UCSD-AML1 (cell line): ENCODE data around the gene LEO1.

Experiments
- DNase-seq: peaks from one replicate; lab custom pipeline; 2025; ENCODE audit not compliant: unreplicated experiment; lab: John Stamatoyannopoulos, UW

The LEO1 gene

DNA sequence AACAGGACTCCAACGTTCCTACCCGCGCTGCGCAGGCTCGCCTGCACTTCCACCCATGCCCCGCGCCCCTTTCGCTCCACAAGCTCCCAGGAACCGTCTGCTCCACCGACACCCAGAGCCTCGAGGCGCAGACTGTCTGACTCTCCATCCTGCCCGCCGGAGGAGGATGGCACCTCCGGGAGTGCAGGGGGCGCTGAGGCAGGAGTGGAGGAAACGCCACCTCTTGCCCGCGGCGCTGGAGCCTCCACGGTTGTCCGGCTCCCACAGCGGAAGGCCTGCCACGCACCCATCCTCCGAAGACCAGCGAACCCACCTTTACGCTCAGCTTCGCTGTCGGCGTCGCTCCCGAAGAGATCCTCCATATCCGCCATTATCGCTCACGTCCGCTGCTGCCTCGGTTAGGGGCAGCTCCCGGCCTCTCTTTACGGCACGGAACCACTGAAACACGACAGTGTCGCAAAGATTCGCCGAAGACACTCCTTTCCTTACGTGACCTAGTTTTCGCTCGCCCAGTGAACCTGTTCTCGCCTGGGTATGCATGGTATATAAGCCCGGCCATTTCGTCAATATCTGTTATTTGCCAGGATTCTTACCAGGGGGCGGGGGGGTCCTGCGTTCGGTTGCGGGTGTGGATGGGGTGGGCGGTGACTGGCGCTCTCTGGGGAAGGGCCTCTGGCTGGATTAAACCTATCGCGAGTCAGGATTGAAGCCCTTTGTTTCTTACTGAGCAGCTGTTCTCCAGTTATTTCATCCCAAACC lies at the start of gene LEO1:
Gene LEO1, minus strand, starts transcription at position 404 of the 759 bp plus-strand sequence. Its CDS starts 33 bp downstream, at position 371.
- DNase-seq: peak; percentile 86

DNA sequence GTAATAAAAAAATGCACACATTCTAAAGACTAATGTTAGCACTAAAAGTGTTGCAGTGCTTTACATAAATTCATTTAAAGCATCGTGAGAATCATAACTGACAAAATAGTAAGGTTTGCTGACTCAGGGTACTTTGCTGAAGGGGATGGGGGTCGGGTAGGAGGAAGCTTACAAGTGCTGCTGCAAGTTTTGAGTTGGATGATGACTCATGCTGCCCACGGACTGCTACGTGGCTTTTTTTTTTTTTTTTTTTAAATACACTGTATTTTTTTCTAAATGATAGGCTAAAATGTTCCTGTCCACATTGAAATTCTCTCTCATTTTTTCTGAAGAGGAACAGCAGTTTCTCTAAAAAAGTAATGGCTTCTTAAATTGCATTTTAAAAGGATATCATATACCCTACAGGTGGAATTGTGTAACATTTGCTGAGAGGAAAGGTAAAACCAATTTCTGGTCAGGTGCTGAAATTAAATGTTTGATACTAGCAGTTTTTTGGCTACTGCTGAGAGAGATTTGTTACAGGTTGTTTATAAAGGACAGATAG lies 49.6 kb upstream of the LEO1 start:
- DNase-seq: peak; percentile 28

DNA sequence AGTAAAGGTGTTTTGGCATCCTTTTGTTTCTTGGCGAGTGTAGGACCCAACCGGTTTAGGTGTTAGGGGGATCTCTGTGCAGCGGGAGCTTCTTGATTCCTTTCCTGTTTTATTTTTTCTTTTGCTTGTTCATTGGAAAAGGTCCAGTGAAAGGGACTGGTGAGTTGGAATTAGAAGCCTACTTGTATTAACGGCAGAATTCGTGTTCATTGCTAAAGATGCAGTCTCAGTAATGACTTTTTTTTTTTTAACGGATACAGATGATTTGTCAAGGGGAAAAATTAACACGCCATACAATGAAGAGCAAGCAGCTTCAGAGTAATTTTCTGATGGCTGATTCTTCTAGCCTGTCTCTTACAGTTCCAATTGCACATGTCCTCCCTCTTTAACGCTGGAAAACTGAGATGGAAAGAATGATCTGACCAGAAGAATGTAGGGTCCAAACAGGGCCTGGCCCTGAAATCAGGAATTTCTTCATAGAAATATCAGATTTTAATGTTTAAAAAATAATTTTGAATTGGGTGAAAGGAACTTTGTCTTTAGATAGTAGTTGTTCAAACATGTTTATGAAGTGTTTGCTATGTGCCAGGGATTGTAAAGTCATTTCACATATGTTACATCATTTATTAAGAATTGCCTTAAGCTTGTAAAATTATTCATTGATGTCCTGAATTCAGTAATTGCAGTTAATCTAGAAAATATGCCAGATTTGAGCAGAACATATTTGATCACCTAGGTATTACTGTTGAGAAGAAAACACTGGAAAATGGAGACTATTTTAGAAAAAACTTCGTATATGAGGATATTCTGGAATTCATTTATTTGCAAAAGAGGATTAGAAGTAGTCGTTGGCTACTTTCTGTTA lies 48.9 kb upstream of the LEO1 start:
- DNase-seq: no peak

DNA sequence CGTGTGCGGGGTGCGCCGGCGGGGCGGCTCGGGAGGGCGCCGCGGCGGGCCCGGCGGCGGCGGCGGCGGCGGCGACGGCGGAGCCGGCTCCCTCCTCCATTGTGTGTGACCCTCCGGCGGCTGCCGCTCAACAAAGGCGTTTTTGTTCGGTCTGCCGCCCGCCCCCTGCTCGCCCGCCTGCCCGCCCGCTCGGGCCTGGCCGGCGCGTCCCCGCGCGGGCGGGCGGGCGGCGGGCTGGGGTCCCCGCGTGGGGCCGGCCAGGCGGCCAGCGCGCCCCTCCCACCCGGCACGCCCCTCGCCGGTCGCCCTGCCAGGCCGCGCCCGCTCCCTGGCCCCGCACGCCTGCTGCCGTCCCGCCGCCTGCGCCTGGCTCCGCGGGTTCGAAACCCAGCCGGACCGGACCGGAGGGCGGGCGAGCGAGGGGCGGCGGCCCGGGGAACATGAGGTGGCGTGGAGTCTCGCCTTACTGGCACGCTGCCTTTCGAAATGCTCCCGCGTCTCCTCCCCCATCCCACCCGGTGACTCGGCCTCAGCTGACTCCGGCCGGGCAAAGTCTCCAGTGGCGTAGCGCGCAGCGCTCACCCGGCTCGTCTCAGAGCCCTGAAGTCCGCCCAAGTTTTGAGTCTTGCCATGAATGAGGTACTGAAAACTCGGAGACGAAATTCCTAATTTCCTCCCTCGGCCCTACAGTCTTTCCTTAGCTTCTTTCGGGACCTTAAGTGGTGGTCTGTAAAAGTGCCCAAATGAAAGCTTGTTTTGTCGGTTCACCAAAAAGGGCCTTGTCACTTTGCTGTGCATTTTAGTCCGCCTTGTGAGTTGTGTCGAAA lies 48.0 kb upstream of the LEO1 start:
- peak; percentile 88 for DNase-seq

DNA sequence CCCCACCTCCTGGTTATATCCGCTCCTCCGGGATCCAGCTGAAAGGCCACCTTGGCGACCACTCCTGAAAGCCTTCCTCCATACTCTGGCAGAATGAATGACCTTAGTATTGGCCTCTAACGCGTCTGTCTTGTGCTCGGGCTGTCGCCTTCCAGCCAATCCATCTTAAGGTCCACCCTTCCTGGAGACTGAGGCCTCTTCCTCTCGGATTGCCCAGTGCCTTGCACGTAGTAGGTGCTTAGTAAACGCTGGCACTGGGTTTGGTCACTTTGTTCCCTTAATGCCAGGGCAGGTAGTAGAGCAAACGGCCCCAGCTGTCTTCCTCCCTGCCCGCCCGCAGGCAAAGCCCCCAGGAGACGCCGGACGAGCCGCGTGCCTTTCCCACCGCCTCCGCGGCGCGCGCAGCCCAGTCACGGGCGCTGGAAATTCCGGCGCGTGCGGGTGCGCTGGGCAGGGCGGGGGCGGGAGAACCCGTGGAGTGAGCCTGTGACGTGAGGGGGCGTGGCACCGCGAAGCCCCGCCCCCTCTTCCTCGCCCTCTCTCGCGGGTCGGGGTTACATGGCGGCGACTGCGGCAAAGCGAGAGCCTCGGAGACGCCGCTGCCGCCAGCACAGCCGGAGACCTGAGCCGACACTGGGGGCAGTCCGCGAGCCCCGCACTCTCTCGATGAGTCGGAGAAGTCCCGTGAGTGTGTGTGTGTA lies 47.3 kb upstream of the LEO1 start, which contains the start of gene MAPK6:
Gene MAPK6, plus strand, starts transcription at position 527 of the 701 bp plus-strand sequence. CDS start 27,242 bp downstream, outside the sequence.
- DNase-seq: peak; percentile 95

DNA sequence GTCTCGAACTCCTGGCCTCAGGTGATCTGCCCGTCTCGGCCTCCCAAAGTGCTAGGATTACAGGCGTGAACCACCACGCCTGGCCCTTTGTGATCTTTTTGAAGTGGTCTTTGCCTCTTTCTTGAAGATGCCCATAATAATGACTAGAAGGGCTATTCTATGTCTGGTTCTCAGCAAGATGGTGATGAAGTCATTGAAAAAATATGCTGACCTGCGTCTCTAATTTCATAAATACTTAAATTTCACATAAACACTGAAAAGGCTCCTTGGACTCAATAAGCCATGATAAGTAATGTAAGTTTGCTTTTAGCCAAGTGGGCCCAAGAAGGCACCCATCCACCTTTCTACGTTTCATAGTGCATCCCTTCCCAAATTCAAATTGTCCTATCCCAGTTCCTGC lies 46.7 kb upstream of the LEO1 start:
- DNase-seq: no peak

DNA sequence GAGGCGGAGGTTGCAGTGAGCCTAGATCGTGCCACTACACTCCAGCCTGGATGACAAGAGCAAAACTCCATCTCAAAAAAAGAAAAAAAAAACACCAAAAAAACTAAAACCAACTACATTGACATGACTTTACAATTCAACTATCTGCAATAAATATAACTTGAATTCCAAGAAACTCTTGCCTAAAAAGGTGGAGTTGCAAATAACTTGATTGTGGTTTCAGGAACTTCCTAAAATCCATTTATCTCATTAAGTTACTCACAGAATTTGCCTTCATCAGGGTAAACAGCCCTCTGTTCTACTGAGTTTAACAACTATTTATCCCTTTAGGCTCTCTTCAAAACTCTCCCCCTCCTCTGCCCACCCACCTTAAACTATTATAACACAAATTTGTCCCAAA lies 44.7 kb upstream of the LEO1 start:
- DNase-seq: no peak

DNA sequence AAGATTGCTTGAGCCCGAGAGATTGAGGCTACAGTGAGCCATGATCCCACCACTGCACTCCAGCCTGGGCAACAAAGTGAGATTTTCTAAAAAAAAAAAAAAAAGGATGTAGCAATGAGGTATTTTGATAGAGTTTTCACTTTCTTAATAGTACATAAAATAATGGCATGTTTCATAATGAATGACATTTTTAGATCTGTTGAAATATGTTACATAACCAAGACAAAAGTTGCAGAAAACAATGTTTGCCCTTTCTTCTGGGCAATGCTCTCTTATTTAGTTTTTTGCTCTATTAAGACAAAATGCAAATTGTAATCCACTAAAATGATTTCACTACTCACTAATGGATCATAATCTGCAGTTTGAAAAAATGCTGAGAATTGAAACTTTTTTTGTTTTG lies 43.0 kb upstream of the LEO1 start:
- DNase-seq: no peak

- DNase-seq: no peak
These were observed 41.7 kb upstream of the LEO1 start for GRCh38 chr15:52013151-52013791.

- no peak for DNase-seq
These were observed 40.6 kb upstream of the LEO1 start for GRCh38 chr15:52012210-52012609.

DNA sequence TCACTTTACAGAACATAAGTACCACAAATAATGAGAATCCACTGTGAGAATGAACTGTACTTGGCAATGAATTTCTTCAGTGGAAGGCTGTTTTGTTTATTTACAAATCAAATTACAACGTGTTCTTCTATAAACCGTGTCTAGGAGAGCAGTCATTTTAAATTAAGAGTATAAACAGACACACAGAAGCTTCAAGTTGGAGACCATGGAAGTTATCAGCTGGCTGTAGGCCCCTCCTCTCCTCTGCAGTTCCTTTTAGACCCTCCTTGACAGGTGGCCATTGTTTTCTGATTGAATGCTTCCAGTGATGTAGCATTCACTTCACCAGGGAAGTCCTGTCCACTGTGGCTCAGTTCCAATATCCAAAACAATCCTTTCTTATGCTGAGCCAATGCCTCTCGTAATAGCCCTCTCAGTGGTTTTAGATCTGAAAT lies 40.1 kb upstream of the LEO1 start:
- DNase-seq: no peak

GRCh38 chr15:52010633-52011595 lies 39.3 kb upstream of the LEO1 start:
- DNase-seq: no peak

- DNase-seq: no peak
These were observed 37.3 kb upstream of the LEO1 start for GRCh38 chr15:52008698-52009434.

GRCh38 chr15:52008359-52008697 lies 36.8 kb upstream of the LEO1 start:
- DNase-seq: no peak

- peak; percentile 23 for DNase-seq
These were observed 35.2 kb upstream of the LEO1 start for GRCh38 chr15:52006702-52007340.

- no peak for DNase-seq
These were observed 34.4 kb upstream of the LEO1 start for GRCh38 chr15:52005748-52006701.
